ENCODE results near the gene VAT1L.

DNA sequence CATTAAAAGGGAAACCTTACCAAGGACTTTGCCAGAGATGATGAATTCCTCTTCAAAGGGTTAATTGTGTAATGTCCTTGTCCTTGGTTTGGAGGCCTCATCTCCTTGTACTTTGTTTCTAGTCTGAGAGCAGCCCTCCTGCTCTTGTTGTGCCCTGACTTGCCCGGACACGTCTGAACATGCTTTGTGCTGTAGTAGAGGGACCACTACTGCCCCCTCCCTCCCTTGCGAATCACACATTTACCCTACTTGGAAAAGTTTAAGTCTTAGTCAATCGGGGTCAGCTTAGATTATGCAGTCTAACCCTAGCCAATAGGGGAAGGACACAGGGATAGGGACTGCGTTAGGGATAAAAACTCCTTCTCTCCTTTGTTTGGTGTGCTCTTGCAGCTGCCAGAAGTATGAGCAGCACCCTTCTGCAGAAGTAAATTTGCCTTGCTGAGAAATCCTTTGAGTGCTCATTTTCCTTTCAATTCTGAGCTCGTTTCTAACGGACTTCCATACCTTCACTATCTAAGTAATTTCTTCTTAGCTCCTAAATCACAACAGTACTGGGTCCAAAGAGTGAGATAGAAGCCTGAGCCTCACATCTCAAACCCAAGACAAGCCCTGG is 207.6 kb downstream of the VAT1L start:
- no peak for TF ChIP-seq EZH2phosphoT487 (IDR thresholded peaks at IDR 0.05; ENCODE audit: insufficient read depth, low read depth)
- TF ChIP-seq EZH2 (IDR thresholded peaks at IDR 0.05; ENCODE audit: insufficient read depth, poor library complexity, severe bottlenecking), result no peak
